Psoas muscle (tissue), 8 donors: ENCODE data around the gene ATP2C1. TPM values are rescaled to one million over a fixed set of nuclear protein-coding genes. Genes with fewer than 3 reads are reported as not detected.

Experiments
- ATAC-seq, 4 donors: fragments of 200-7000 bp; cut with Tn5 transposase; one replicate each; pipeline ENCODE4 v1.9.1; 2020; ENCODE audit warnings: moderate library complexity in 3 of 4, mild to moderate bottlenecking in 2 of 4
- DNase-seq, 2 donors: peaks; one replicate each; pipeline ENCODE4 v3.0.0-alpha.2; 2020
- H3K27ac ChIP-seq: fragments of 200-600 bp; one replicate; pipeline ENCODE4 v1.8.0; 2022
- H3K27me3 ChIP-seq, 3 donors: fragments of 200-600 bp in 1 of 3; one replicate each; pipeline versions ENCODE4 v1.6.1 to v1.8.0; 2013 to 2022; ENCODE audit warnings: low read length in 2 of 3, mild to moderate bottlenecking in 2 of 3, moderate library complexity in 1 of 3; ENCODE audit not compliant: insufficient read depth in 3 of 3
- H3K36me3 ChIP-seq, 2 donors: fragments of 200-600 bp in 1 of 2; one replicate each; pipeline versions ENCODE4 v1.6.1 to v1.8.0; 2013 to 2022; ENCODE audit warnings: low read depth in 1 of 2, mild to moderate bottlenecking in 1 of 2, moderate library complexity in 1 of 2; ENCODE audit not compliant: insufficient read depth in 1 of 2
- H3K4me1 ChIP-seq: fragments of 200-600 bp; one replicate; pipeline ENCODE4 v1.8.0; 2022
- H3K4me3 ChIP-seq: fragments of 200-600 bp; one replicate; pipeline ENCODE4 v1.8.0; 2022; ENCODE audit warnings: mild to moderate bottlenecking
- H3K9me3 ChIP-seq: fragments of 200-600 bp; one replicate; pipeline ENCODE4 v1.8.0; 2022
- CTCF ChIP-seq: fragments of 200-600 bp; IDR thresholded peaks from one replicate; pipeline ENCODE4 v1.8.0; 2022; ENCODE audit warnings: antibody characterized with exemption
- WGBS, 3 donors: extraction: QIAGEN DNeasy Blood & Tissue Kit; methylation state at CpG; one replicate each; pipeline versions ENCODE4 v1.1.6 to v1.1.7; 2013; 5-methylcytosine and 5-hydroxymethylcytosine counted together
- intact Hi-C, 2 donors: fragments of 100-400 bp; cut with DNase I; formaldehyde crosslinking; loops; one replicate each; pipeline versions ENCODE4 v1.11.0 to v1.14.2; 2022
- polyA plus RNA-seq, 3 donors: library from polyadenylated mRNA; stranded (reverse); fragments of 200-250 nt; gene quantifications; one replicate each; pipeline ENCODE4 v1.2.3, GENCODE V29; 2013
- total RNA-seq, 4 donors: library from RNA; stranded (reverse); fragmentation: NEBNext Ultra II Directional in 2 of 4; extraction: Animal tissue kit (Norgen Biotek cat#: 25700) in 2 of 4; gene quantifications; one replicate each; pipeline versions ENCODE4 v1.2.1 to v1.2.4, GENCODE V29; 2021 to 2023
- donor health status: healthy with polysubstance abuse.
- donor health status: DM: no; HTN: no; CAD: no; lungs with moderate emphysema.
- donor health status: Bipolar disorder and iron deficiency.
- donor health status: healthy.
- donor health status: DM: yes; HTN: yes; CAD: no.
- donor health status: DM: no; HTN: no; CAD: no.
- donor health status: DM: no; HTN: no; CAD: no.
- donor health status: DM: yes; HTN: yes; CAD: no.

The ATP2C1 gene
- total and polyA plus RNA-seq, 7 donors = 20.5 to 46.2 (median 30.6) TPM

- no peak for ATAC-seq
- Histone ChIP-seq H3K36me3 (peaks cover 7 to 87% of the 10 kb centered on the region in 2 donors), H3K4me3 (no peak overlapping the region), H3K9me3 (no peaks in the 10 kb centered on the region), H3K27me3 (no peaks in the 10 kb centered on the region), H3K27ac (no peak overlapping the region), H3K4me1 (no peaks in the 10 kb centered on the region)
- 97 to 99% (median 99%) methylated on average over 2 of the region's 2 CpGs for WGBS, 3 donors
- TF ChIP-seq CTCF = no peak
- DNase-seq = no peak
- intact Hi-C loops = no loop called here
Observed at GRCh38 chr3:131007782-131008181, 113.9 kb downstream of the ATP2C1 start.

GRCh38 chr3:131008326-131008725 is 114.4 kb downstream of the ATP2C1 start:
- 93 to 100% (median 100%) methylated on average over 1 of the region's 1 CpG for WGBS, 3 donors
- H3K9me3 ChIP-seq = no peaks in the 10 kb centered on the region
- DNase-seq (no peak), ATAC-seq (no peak)
- no peak overlapping the region for H3K27ac ChIP-seq
- H3K27me3 ChIP-seq = no peaks in the 10 kb centered on the region
- intact Hi-C loops = no loop called here
- H3K4me1 ChIP-seq = no peaks in the 10 kb centered on the region
- H3K36me3 ChIP-seq = peaks cover 7 to 86% of the 10 kb centered on the region in 2 donors
- no peak overlapping the region for H3K4me3 ChIP-seq
- TF ChIP-seq CTCF = no peak

- Histone ChIP-seq H3K4me1 (no peaks in the 10 kb centered on the region), H3K4me3 (no peak overlapping the region), H3K36me3 (peaks cover 7 to 90% of the 10 kb centered on the region in 2 donors), H3K9me3 (no peaks in the 10 kb centered on the region), H3K27me3 (no peaks in the 10 kb centered on the region), H3K27ac (no peak overlapping the region)
- 95 to 97% (median 97%) methylated on average over 1 of the region's 1 CpG for WGBS, 3 donors
- intact Hi-C loops = no loop called here
- TF ChIP-seq CTCF = no peak
- ATAC-seq = no peak
- no peak for DNase-seq
Observed at GRCh38 chr3:131009698-131010097, 115.8 kb downstream of the ATP2C1 start.

- TF ChIP-seq CTCF = no peak
- WGBS, 3 donors = 72 to 81% (median 78%) methylated on average over 3 of the region's 3 CpGs
- DNase-seq = no peak
- ATAC-seq = no peak
- Histone ChIP-seq H3K4me3 (no peak overlapping the region), H3K27me3 (no peaks in the 10 kb centered on the region), H3K9me3 (no peaks in the 10 kb centered on the region), H3K27ac (no peak overlapping the region), H3K4me1 (peaks cover 10% of the 10 kb centered on the region), H3K36me3 (peaks cover 3 to 72% of the 10 kb centered on the region in 2 donors)
- intact Hi-C loops = no loop called here
Observed at GRCh38 chr3:131018970-131019369, 125.1 kb downstream of the ATP2C1 start.

GRCh38 chr3:131020122-131020693 is 126.3 kb downstream of the ATP2C1 start:
- intact Hi-C loops = no loop called here
- DNase-seq (no peak), ATAC-seq (no peak)
- H3K4me1 ChIP-seq = peaks cover 10% of the 10 kb centered on the region
- 70 to 79% (median 74%) methylated on average over 5 of the region's 5 CpGs for WGBS, 3 donors
- H3K4me3 ChIP-seq = no peak overlapping the region
- TF ChIP-seq CTCF = no peak
- H3K36me3 ChIP-seq = peaks cover 3 to 66% of the 10 kb centered on the region in 2 donors
- no peak overlapping the region for H3K27ac ChIP-seq
- no peaks in the 10 kb centered on the region for H3K27me3 ChIP-seq
- no peaks in the 10 kb centered on the region for H3K9me3 ChIP-seq
